Cardiac muscle cell (in vitro differentiated cells and primary cell): ENCODE results near the gene GAS7. TPM values are rescaled to one million over a fixed set of nuclear protein-coding genes. Genes with fewer than 3 reads are reported as not detected.
A peak's percentile ranks its signal among the peaks of the same experiment; 100 is the strongest.
"Not testable (repeated sequence)": the region's sequence is repeated elsewhere in the genome, so short reads cannot be mapped to it uniquely, and the experiment has no call there.

Source experiments
- DNase-seq, 2 donors: peaks; one replicate each; pipeline versions ENCODE4 v3.0.0 to v3.0.0-alpha.2; 2010 to 2017; ENCODE audit warnings: low read depth in 1 of 2, low spot score in 1 of 2
- H3K27ac ChIP-seq: fragments of 200-600 bp; sonication (generic); 2 replicates; pipeline ENCODE4 v1.5.1; 2016
- H3K27me3 ChIP-seq: fragments of 200-600 bp; sonication (generic); 2 replicates; pipeline ENCODE4 v1.6.0; 2016; ENCODE audit warnings: control low read depth
- H3K36me3 ChIP-seq: fragments of 200-600 bp; sonication (generic); 2 replicates; pipeline ENCODE4 v1.5.1; 2016; ENCODE audit warnings: control low read depth
- H3K4me1 ChIP-seq: fragments of 200-600 bp; sonication (generic); 2 replicates; pipeline ENCODE4 v1.8.1; 2017; ENCODE audit warnings: low read depth, mild to moderate bottlenecking, mixed run types
- H3K4me3 ChIP-seq: fragments of 200-600 bp; sonication (generic); 2 replicates; pipeline ENCODE4 v1.5.1; 2016; ENCODE audit warnings: mild to moderate bottlenecking
- H3K9me3 ChIP-seq: fragments of 200-600 bp; sonication (generic); 2 replicates; pipeline ENCODE4 v1.5.1; 2017; ENCODE audit warnings: low read depth, mild to moderate bottlenecking, control low read depth
- CTCF ChIP-seq: IDR thresholded peaks from 2 replicates; pipeline ENCODE4 v1.5.1; 2012; ENCODE audit warnings: low read depth, mild to moderate bottlenecking, low read length
- polyA plus RNA-seq: library from polyadenylated mRNA; unstranded; fragments of >200 nt; fragmentation: Nextera tagmentation; extraction: Ambion mirVana; gene quantifications from 2 replicates; pipeline ENCODE4 v1.2.1, GENCODE V29; 2016
- total RNA-seq: library from RNA; depleted of rRNA; stranded (reverse); fragments of >200 nt; gene quantifications from 2 replicates; pipeline ENCODE4 v1.2.3, GENCODE V29; 2016

The GAS7 gene
- total and polyA plus RNA-seq, 2 experiments from 2014 or later = 6.1 to 13.5 TPM

DNA sequence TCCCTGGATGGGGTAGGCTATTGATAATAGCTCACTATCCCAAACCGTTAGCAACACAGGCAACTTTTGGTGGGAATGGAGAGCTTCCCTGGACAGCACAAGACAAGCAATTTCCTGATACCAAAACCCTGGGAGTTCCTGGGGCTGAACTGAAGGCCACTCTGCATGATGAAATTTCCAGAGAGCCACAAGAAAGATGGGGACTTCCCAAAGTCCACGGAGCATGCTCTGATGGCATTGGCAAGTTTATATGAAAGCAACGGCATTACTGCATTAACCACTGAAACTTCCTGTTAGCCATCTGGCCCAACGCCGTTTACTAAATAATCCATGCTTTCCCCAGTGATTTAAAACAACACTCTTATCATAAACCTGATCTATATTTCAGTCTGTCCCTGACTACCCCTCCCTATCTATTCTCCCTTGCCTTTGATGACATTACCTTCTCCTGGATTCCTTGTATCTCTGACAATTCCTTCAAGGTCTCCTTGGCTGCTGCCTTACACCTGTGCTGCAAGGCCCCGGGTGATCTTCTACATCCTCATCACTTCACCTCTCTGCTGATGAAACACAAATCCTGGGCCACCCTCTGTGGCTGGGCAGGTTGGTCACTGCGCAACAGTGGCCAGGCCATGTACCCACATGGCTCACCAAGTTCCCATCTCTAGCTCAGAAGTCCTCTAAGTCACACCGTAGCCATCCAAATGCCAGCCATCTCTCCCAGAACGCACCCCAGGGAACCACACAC is 184.9 kb downstream of the GAS7 start:
- no peaks in the 10 kb centered on the region for H3K36me3 ChIP-seq
- TF ChIP-seq CTCF = no peak
- no peaks in the 10 kb centered on the region for H3K27me3 ChIP-seq
- no peak overlapping the region for H3K4me3 ChIP-seq
- no peaks in the 10 kb centered on the region for H3K4me1 ChIP-seq
- peak in 1 of 2 donors; percentile 40 for DNase-seq
- no peak overlapping the region for H3K27ac ChIP-seq
- no peaks in the 10 kb centered on the region for H3K9me3 ChIP-seq

DNA sequence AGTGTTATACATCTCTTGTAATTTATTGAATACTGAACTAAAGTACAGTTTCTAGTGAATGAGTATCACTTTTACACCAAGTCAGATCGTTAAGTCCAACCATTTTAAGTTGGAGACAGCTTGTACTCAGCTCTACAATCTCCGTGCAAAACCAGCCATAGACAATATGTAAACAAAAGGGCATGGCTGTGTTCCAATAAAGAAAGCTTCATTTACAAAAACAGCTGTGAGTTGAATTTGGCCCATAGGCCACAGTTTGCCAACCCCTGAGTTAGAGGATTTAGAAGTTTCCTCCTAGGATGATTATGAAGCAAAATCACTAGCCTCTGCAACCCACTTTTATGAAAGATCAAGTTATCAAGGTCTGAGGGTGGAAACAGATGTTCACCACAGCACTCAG is 187.7 kb downstream of the GAS7 start:
- Histone ChIP-seq H3K27ac (no peak overlapping the region), H3K27me3 (no peaks in the 10 kb centered on the region), H3K4me3 (no peak overlapping the region), H3K9me3 (no peaks in the 10 kb centered on the region), H3K36me3 (no peaks in the 10 kb centered on the region), H3K4me1 (no peaks in the 10 kb centered on the region)
- no peak for TF ChIP-seq CTCF
- no peak for DNase-seq

GRCh38 chr17:10003705-10004104 is 194.7 kb downstream of the GAS7 start:
- DNase-seq = no peak
- H3K27me3 ChIP-seq = no peaks in the 10 kb centered on the region
- H3K4me1 ChIP-seq = no peaks in the 10 kb centered on the region
- no peak overlapping the region for H3K4me3 ChIP-seq
- no peak for TF ChIP-seq CTCF
- H3K27ac ChIP-seq = no peak overlapping the region
- no peaks in the 10 kb centered on the region for H3K36me3 ChIP-seq
- no peaks in the 10 kb centered on the region for H3K9me3 ChIP-seq

GRCh38 chr17:10002567-10003360 is 195.6 kb downstream of the GAS7 start:
- DNase-seq, H3K27me3 ChIP-seq, H3K4me1 ChIP-seq, H3K9me3 ChIP-seq, H3K36me3 ChIP-seq, H3K4me3 ChIP-seq, H3K27ac ChIP-seq: not testable (repeated sequence)

DNA sequence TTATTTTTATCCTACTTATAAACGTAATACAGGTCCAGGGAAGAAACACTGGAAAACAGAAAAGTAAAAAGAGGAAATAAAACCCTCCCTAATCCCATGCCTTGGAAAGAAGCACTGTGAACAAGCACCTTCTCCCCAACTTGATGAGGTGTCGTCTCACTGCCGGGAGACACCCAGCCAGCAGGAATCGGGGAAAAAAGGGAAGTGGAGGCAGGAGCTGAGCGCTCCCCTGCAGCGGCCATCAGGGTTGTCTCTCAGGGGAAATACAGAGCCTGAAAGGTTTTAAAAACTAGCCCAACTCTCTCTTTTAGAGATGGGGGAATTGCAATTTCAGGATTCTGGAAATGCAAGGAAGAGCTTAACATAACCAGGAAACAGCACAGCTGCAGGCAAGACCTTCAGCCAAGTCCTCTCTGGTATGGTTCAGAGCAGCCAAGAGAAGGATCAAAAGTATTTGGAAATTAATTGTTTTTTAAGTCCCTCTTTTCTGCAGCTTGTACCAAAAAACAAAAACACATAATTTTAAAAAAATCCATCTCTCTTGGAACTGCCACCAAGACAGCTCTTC is 197.0 kb downstream of the GAS7 start:
- H3K9me3 ChIP-seq = no peaks in the 10 kb centered on the region
- no peak overlapping the region for H3K27ac ChIP-seq
- H3K36me3 ChIP-seq = no peaks in the 10 kb centered on the region
- no peak for DNase-seq
- no peaks in the 10 kb centered on the region for H3K27me3 ChIP-seq
- no peaks in the 10 kb centered on the region for H3K4me1 ChIP-seq
- H3K4me3 ChIP-seq = no peak overlapping the region
- TF ChIP-seq CTCF = no peak
